Kasumi-1 (cell line): ENCODE results near the gene KRTAP10-7.
"Not testable (repeated sequence)": the region's sequence is repeated elsewhere in the genome, so short reads cannot be mapped to it uniquely, and the experiment has no call there.

Source experiments
- DNase-seq, 2 experiments: peaks; one replicate each; lab custom pipeline; 2025; lab: John Stamatoyannopoulos, UW

KRTAP10-7 gene

GRCh38 chr21:44590897-44591800 lies 9.2 kb upstream of the KRTAP10-7 start:
- not testable (repeated sequence) for DNase-seq

DNA sequence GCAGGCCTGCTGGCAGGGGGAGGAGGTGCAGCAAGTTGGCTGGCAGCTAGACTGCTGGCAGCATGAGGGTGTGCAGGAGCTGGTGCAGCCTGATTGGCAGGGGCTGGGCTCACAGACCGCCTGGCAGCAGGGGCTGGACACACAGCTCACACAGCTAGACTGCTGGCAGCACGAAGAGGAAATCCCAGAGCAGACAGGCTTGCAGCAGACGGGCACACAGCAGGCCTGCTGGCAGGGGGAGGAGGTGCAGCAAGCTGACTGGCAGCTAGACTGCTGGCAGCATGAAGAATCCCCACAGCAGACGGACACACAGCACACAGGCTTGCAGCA lies 8.6 kb upstream of the KRTAP10-7 start:
- DNase-seq, result not testable (repeated sequence)

DNA sequence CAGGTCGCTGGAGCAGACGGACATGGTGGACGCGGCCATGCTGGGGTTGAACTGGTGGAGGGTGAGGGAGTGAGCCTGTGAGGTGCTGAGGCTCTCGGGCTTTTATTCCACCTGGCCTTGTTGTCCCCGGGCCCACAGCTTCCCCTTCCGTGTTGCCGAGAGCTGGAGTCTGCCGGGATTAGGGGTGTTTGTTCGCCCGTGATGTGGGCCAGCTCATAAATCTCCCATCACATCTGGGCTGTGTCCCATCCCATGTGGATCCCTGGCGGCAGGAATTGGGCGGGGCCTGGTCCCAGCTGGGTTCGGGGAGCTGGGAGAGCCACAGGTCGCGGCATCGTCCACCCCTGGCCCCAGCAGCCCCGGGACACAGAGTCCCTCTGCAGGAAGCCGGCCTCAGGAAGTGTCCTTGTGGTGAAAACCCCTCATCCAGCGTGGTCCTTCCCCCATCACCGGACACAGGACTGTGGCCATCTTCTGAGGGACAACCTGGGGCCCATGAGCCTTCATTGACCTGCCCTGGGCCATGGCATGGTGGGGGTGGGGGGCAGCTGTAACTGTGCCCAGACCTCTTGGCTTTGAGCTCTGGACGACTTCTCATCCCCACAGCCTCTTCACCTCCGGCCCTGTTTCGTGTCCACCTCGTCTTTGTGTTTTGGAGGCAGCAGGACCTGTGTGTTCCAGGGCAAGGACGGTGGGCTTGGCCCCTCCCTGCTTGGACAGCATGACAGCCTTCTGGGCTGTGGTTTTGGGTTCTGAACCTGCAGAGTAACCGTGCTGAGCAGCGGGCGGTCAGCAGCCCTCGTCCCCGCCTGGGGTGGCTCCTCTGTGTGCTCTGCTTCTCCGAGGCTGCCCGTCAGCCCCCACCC lies 7.7 kb upstream of the KRTAP10-7 start, which contains the start of gene KRTAP10-6:
Gene KRTAP10-6, minus strand, starts transcription at position 60 of the 866 bp plus-strand sequence. Its CDS starts 21 bp downstream, at position 39.
- DNase-seq, result no peak

- no peak for DNase-seq
Observed at GRCh38 chr21:44593598-44594405, 6.6 kb upstream of the KRTAP10-7 start.

- no peak for DNase-seq
Observed at GRCh38 chr21:44594406-44594916, 5.9 kb upstream of the KRTAP10-7 start.

GRCh38 chr21:44595524-44595923 lies 4.9 kb upstream of the KRTAP10-7 start:
- no peak for DNase-seq

GRCh38 chr21:44596068-44596725 lies 4.2 kb upstream of the KRTAP10-7 start:
- DNase-seq, result no peak

GRCh38 chr21:44598061-44598460 lies 2.3 kb upstream of the KRTAP10-7 start:
- DNase-seq, result no peak

DNA sequence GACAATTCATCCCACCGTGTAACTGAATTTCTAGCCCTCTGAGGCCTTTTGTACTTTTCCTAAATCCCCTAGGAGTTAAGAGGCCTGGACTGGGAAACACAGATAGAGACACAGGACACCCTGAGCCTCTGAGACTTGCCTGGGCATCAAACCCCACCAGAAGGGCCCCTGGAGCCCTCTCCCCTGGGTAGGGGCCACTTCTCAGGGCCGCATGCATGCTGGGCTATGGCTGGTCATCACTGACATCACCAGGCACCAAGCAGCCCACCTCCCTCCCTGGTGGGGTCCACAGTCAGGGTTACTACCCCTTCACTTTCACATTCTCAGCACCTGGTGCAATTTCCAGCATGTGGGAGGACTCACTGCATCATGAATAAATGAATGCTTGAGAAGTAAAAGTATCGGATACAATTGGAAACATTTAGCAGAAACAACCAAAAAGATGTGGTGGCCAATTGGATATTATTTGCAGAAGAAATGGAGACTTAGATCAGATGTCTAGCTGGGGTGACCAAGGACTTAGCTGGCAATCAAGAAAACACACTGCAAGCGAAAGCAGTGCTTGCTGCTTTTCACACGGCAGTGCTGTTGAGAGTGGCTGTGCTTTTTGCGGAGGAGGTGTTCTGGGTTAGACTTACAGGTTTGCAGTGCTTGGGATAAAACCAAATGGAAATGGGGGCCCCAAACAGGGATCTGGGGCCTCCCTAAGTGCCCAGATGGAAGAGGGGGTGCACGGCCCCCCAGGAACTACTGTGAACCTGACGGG lies 950 bp upstream of the KRTAP10-7 start:
- DNase-seq, result no peak

DNA sequence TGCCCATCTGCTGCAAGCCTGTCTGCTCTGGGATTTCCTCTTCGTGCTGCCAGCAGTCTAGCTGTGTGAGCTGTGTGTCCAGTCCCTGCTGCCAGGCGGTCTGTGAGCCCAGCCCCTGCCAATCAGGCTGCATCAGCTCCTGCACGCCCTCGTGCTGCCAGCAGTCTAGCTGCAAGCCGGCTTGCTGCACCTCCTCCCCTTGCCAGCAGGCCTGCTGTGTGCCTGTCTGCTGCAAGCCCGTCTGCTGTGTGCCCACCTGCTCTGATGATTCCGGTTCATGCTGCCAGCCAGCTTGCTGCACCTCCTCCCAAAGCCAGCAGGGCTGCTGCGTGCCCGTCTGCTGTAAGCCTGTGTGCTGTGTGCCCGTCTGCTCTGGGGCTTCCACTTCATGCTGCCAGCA lies 694 bp downstream of the KRTAP10-7 start:
- not testable (repeated sequence) for DNase-seq

DNA sequence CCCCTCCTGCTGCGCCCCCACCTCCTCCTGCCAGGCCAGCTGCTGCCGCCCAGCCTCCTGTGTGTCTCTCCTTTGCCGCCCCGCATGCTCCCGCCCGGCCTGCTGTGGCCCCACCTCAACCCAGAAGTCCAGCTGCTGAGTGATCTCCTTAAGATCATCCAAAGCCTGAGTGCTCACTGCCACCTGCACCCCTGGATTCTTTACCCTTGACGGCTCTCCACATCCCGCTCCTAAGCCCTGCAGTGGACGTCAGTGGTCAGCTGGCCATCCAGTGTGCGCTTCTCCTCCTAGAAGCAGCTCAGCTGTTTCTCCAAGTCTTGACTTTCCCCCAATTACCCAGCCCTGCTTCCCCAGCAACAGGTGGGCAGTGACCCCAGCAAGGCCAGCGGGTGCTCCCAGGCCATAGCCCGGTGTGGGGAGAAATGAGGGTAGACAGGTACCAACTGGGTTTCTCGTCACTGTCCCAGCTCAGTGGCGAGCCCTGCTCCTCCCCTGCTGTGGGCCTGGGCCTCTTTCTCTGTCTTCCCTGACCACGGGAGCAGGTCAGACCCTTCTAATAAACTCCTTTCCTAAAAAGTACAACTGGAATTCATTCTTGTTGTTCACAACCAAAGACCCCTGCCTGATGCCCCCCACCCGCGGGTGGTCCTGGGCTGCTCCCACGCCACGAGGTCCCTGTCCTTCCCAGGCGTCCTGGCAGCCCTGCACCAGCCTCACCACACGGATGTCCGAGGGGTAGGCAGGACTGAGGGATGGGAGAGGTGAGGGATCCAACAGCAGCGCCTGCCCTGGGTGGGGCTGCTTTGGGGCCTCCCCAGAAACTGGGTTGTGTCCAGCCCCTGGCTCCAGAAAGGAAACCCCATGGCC lies 1.4 kb downstream of the KRTAP10-7 start:
- DNase-seq, result no peak

DNA sequence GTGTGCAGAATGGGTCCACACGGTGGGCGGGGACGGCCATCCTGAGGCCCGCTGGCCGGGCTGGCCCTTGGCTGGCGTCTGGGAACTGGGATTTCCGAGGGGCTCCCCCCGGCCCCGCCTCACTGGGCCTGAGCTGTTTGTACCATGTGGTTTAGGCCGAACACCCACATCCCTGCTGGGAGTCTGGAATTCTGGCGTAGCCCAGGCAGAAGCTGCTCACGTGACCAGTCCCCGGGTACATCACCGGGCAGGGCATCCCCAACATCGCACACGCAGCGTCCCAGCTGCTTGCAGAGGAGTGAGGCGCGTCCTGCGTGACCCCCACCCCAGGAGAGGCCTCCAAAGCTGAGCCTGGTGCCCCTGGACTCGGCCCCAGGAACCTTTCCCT lies 2.1 kb downstream of the KRTAP10-7 start:
- DNase-seq, result no peak

DNA sequence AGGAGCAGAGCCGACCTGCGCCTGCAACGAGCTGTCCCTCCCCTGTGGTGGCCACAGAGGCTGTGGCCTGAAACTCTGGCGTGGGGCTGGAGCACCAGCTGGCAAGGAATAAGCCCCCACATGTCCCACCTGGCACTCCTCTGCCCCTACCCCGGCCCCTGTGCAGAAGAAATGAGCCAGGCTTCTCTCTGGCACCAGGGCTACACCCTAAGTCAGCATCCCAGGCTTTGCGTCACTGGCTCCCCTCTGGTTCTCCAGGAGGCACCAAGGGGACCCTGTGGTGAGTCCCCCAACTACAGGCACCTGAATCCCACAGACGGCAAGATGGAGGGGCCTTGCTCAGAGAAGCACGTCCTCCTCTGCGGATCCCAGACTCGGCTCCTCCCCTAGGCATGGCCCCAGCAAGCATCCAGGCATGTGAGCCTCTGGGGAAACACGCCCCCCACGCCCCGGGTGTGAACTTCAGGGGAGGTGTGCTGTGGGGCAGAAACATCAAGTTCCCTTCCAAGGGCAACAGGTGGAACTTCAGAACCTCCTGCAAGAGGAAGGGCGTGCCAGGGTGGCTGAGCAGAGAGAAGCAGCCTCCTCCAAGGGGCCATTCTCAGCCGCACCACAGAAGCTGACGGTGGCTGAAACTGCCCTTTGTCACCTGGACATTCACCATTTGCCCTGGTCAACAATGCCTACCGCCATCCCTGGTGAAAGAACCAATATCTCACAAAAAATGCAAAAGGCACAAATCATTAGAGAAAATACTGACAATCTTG lies 2.9 kb downstream of the KRTAP10-7 start:
- DNase-seq, result no peak

DNA sequence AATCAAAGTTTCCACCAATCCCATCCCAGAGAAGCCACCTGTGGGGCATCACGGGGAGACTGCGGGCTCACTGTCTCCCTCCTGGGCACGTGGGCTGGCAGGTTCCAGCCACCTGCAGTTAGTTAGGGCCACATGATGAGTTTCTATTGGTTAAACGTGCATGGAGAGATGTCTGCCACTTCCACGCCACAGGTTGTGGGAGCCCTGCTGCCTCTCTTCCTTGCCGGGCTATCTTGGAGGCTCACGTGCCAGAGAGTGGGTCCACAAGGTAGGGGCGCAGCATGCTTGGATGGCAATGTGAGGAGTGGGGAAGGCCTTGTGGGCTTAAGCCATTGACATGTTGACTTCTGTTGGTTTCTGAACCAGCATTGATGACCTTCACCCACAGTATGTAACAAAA lies 3.5 kb downstream of the KRTAP10-7 start:
- DNase-seq, result no peak

DNA sequence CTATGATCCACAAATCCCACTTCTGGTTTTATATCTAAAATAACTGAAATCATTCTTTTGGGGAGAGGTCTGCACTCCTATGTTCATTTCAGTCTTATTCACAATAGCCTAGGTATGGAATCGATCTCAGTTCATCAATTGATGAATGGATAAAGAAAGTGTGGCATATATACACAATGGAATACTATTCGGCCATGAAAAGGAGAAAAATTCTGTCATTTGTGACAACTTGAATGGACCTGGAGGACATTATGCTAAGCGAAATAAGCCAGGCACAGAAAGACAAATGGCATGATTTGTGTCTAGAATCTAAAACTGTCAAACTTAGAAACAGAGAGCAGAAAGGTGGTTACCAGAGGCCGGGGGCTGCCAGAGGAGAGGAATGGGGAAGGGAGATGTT lies 6.1 kb downstream of the KRTAP10-7 start:
- DNase-seq, result no peak

DNA sequence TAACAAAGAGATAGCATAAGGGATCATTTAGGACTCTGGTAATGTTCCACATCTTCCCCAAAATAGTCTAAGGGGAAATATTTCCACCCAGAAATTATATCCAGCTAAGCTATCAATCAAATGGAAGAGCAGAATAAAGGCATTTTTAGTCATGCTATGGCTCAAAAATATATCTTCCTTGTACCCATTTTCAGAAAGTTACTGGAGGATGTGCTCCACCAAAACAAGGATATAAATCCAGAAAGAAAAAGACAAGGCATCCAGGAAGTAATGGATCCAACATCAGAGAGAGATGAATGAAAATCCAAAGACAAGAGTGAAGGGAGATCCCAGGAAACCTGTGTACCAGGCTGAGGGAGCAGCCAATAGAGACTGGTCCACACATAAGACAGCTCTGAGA lies 8.8 kb downstream of the KRTAP10-7 start:
- no peak for DNase-seq

- DNase-seq, result not testable (repeated sequence)
Observed at GRCh38 chr21:44610157-44610843, 9.9 kb downstream of the KRTAP10-7 start.

- no peak for DNase-seq
Observed at GRCh38 chr21:44611551-44611950, 11.2 kb downstream of the KRTAP10-7 start.
